DND-41 (cell line): ENCODE measurements around the gene NGFR.

Experiments used
- ATAC-seq: fragments of 200-7000 bp; cut with Tn5 transposase; 3 replicates; pipeline ENCODE4 v1.9.1; 2021; ENCODE audit warnings: low read depth; ENCODE audit not compliant: insufficient read depth
- DNase-seq: peaks from one replicate; pipeline ENCODE4 v3.0.0-alpha.2; 2020
- H2AFZ ChIP-seq: 2 replicates; pipeline ENCODE4 v1.6.0; 2012; ENCODE audit warnings: low read depth, low read length
- H3K27ac ChIP-seq: 2 replicates; pipeline ENCODE4 v1.5.1; 2012; ENCODE audit warnings: low read length, inconsistent platforms
- H3K27me3 ChIP-seq: fragments of 200-600 bp; sonication (generic); 2 replicates; pipeline ENCODE4 v1.6.0; 2012; ENCODE audit warnings: low read length, mild to moderate bottlenecking, inconsistent platforms; ENCODE audit not compliant: insufficient read depth, poor library complexity
- H3K36me3 ChIP-seq: 2 replicates; pipeline ENCODE4 v1.5.1; 2012; ENCODE audit warnings: low read length, inconsistent platforms; ENCODE audit not compliant: insufficient read depth
- H3K4me1 ChIP-seq: 2 replicates; pipeline ENCODE4 v1.5.1; 2012; ENCODE audit warnings: mild to moderate bottlenecking, low read length; ENCODE audit not compliant: insufficient read depth
- H3K4me2 ChIP-seq: 2 replicates; pipeline ENCODE4 v1.6.0; 2012; ENCODE audit warnings: mild to moderate bottlenecking, moderate library complexity, low read length, inconsistent platforms; ENCODE audit not compliant: insufficient read depth
- H3K4me3 ChIP-seq, 2 experiments: fragments of 200-600 bp in 1 of 2; shearing (Covaris generic) in 1 of 2; 2 replicates each; pipeline ENCODE4 v1.5.1; 2012 to 2016; ENCODE audit warnings: inconsistent platforms in 2 of 2, low read length in 2 of 2, mild to moderate bottlenecking in 2 of 2, low read depth in 1 of 2, moderate library complexity in 1 of 2
- H3K79me2 ChIP-seq: 2 replicates; pipeline ENCODE4 v1.6.0; 2012; ENCODE audit warnings: low read length, inconsistent platforms; ENCODE audit not compliant: insufficient read depth
- H3K9ac ChIP-seq: 2 replicates; pipeline ENCODE4 v1.6.0; 2012; ENCODE audit warnings: low read depth, mild to moderate bottlenecking, inconsistent platforms, low read length, moderate library complexity
- H3K9me3 ChIP-seq: 2 replicates; pipeline ENCODE4 v1.5.1; 2012; ENCODE audit warnings: low read length, moderate library complexity, mild to moderate bottlenecking, inconsistent platforms; ENCODE audit not compliant: insufficient read depth, severe bottlenecking
- H4K20me1 ChIP-seq: 2 replicates; pipeline ENCODE4 v1.6.0; 2012; ENCODE audit warnings: low read length; ENCODE audit not compliant: insufficient read depth
- EZH2 ChIP-seq: IDR thresholded peaks from 3 replicates; pipeline ENCODE4 v1.6.1; 2012; ENCODE audit warnings: borderline replicate concordance, low read depth, mild to moderate bottlenecking, moderate library complexity, low read length, inconsistent platforms; ENCODE audit not compliant: severe bottlenecking
- TF ChIP-seq, protein P1 (sequence below): IDR thresholded peaks from 2 replicates; pipeline ENCODE4 v1.5.1; 2012; ENCODE audit warnings: borderline replicate concordance, low read length, moderate library complexity, mild to moderate bottlenecking; ENCODE audit not compliant: poor library complexity, severe bottlenecking; ENCODE audit errors: extremely low read depth

NGFR gene

DNA sequence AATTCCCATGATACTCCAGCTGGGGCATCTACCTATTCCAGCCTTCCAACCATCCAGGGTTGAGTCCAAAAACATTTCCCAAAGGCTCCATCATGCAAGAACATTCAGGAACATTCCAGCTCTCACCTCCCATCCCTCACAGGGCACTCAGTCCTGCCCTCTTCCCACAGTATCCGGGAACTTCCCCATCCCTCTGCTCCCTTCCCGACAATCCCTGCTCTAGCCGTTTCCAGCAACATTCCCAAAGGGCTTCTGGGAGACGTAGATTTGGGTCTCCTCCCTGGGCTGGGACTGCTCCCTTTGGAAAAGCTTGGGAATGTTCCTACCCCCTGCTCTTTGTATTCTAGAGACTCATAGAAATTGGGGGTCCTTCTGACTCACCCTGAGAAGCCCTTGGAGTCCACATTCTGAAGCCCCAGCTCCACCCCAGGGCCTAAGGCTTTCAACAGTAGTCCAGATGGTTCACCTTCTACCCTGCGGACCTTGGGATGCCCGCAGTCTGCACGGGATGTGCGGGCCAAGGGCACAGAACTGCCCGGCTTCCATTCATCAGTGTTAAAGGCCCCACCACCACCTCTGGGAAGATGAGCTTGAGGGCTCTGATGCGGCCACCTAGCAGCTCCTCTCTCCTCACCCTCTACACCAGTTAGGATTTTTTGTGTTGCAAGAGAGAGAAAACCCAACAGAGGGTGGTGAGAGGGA, 25.4 kb downstream of the NGFR start:
- Histone ChIP-seq H3K27ac (no peak overlapping the region), H3K36me3 (no peaks in the 10 kb centered on the region), H3K9me3 (no peaks in the 10 kb centered on the region), H3K79me2 (no peaks in the 10 kb centered on the region), H3K27me3 (peaks cover 16% of the 10 kb centered on the region), H4K20me1 (no peaks in the 10 kb centered on the region), H3K4me2 (no peak overlapping the region), H3K4me3 (no peak overlapping the region), H3K9ac (no peak overlapping the region), H3K4me1 (no peaks in the 10 kb centered on the region), H2AFZ (no peak overlapping the region)
- DNase-seq (no peak), ATAC-seq (no peak)
- no peak for TF ChIP-seq EZH2
- TF ChIP-seq, protein P1, sequence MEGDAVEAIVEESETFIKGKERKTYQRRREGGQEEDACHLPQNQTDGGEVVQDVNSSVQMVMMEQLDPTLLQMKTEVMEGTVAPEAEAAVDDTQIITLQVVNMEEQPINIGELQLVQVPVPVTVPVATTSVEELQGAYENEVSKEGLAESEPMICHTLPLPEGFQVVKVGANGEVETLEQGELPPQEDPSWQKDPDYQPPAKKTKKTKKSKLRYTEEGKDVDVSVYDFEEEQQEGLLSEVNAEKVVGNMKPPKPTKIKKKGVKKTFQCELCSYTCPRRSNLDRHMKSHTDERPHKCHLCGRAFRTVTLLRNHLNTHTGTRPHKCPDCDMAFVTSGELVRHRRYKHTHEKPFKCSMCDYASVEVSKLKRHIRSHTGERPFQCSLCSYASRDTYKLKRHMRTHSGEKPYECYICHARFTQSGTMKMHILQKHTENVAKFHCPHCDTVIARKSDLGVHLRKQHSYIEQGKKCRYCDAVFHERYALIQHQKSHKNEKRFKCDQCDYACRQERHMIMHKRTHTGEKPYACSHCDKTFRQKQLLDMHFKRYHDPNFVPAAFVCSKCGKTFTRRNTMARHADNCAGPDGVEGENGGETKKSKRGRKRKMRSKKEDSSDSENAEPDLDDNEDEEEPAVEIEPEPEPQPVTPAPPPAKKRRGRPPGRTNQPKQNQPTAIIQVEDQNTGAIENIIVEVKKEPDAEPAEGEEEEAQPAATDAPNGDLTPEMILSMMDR = no peak

DNA sequence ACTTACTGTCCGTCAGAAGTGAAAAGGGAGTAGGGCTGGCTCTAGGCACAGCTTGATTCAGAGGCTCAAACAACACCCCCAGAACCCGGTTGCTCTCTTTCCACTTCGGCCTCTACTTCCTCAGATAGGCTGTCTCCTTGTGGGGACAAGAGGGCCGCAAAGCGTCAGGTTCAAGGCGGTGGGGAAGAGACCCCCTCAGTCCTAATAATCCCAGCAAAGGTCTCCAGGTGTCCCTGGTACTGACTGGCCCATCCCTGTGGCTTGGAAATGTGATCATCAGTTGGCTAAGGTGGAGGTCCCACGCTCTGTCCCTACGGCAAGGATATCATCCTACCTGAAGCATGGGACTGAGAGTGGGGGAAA, 26.0 kb downstream of the NGFR start:
- ATAC-seq (no peak), DNase-seq (no peak)
- Histone ChIP-seq H3K79me2 (no peaks in the 10 kb centered on the region), H3K27me3 (peaks cover 16% of the 10 kb centered on the region), H3K4me2 (no peak overlapping the region), H3K9me3 (no peaks in the 10 kb centered on the region), H3K27ac (no peak overlapping the region), H3K4me1 (no peaks in the 10 kb centered on the region), H4K20me1 (no peaks in the 10 kb centered on the region), H2AFZ (no peak overlapping the region), H3K4me3 (no peak overlapping the region), H3K9ac (no peak overlapping the region), H3K36me3 (no peaks in the 10 kb centered on the region)
- no peak for TF ChIP-seq EZH2
- TF ChIP-seq, protein P1 = no peak

DNA sequence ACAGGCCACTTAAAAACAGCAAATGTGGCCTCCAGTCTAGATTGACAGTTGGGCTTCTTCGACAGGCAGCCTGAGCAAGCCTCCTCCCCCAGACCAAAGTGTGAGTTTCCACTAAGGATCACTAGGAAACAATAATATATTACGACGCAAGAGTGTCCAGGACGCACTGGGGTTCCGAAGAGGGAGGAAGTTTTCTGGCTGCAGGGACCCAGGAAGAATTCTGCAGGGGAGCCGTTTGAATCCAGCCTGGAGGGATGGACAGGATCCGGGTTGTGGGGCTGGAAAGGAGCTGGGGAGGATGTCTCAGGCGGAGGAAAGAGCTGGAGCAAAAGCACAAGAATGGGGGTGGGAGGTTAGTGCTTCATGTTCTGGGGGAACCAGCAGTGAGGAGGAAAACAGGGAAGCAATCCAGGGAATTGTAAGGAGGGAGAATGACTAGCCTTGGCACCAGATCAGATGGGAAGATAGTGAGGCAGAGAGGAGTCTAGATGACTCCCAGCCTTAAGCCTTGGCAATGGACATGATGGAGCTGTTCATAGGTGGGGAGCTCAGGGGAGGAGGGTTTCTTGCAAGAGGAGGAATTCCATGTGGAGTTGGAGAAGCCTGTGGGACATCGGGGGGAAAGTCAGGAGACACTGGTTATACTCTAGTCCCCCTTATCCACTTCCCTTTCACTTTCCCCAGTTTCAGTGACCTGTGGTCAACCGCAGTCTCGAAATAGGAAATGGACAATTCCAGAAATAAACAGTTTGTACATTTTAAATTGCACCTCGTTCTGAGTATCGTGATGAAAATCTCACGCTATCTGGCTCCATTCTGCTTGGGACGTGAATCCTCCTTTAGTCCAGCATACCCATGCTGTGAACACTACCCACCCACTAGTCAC, 26.6 kb downstream of the NGFR start:
- Histone ChIP-seq H3K4me3 (no peak overlapping the region), H3K27ac (no peak overlapping the region), H4K20me1 (no peaks in the 10 kb centered on the region), H3K79me2 (no peaks in the 10 kb centered on the region), H3K9me3 (no peaks in the 10 kb centered on the region), H3K4me2 (no peak overlapping the region), H3K4me1 (no peaks in the 10 kb centered on the region), H3K27me3 (peaks cover 16% of the 10 kb centered on the region), H3K9ac (no peak overlapping the region), H3K36me3 (no peaks in the 10 kb centered on the region), H2AFZ (no peak overlapping the region)
- ATAC-seq (no peak), DNase-seq (no peak)
- no peak for TF ChIP-seq EZH2
- TF ChIP-seq, protein P1 = no peak
